SK-N-MC (cell line): ENCODE data around the gene IGF2BP1.

Experiments used
- DNase-seq: peaks from one replicate; pipeline ENCODE4 v3.0.0-alpha.2; 2011; ENCODE audit warnings: low read depth, low spot score
- H3K27ac ChIP-seq: fragments of 200-600 bp; sonication (generic); 2 replicates; pipeline ENCODE4 v1.5.1; 2016; ENCODE audit warnings: mixed run types
- H3K36me3 ChIP-seq: fragments of 200-600 bp; sonication (generic); 2 replicates; pipeline ENCODE4 v1.6.1; 2017; ENCODE audit warnings: antibody characterized with exemption, low read length, mixed read lengths; ENCODE audit not compliant: insufficient read depth
- H3K4me3 ChIP-seq: fragments of 200-600 bp; sonication (generic); 2 replicates; pipeline ENCODE4 v1.5.1; 2016
- H3K9ac ChIP-seq: fragments of 200-600 bp; sonication (generic); 2 replicates; pipeline ENCODE4 v1.8.0; 2017; ENCODE audit warnings: mixed run types, mixed read lengths; ENCODE audit not compliant: insufficient read length
- H3K9me3 ChIP-seq: fragments of 200-600 bp; sonication (generic); 2 replicates; pipeline ENCODE4 v1.6.1; 2017; ENCODE audit warnings: low read depth, mild to moderate bottlenecking, antibody characterized with exemption, low read length, moderate library complexity, mixed read lengths
- EZH2 ChIP-seq: fragments of 200-600 bp; sonication (generic); IDR thresholded peaks from one replicate; pipeline ENCODE4 v1.6.1; 2017; ENCODE audit warnings: antibody characterized with exemption
- FOXP2 ChIP-seq: optimal IDR thresholded peaks from 2 replicates; pipeline ENCODE3; 2011; ENCODE audit warnings: mild to moderate bottlenecking, moderate library complexity; ENCODE audit not compliant: insufficient read depth; ENCODE audit errors: extremely low read length, control extremely low read depth
- POLR2AphosphoS5 ChIP-seq: IDR thresholded peaks from 2 replicates; pipeline ENCODE4 v1.6.1; 2012; ENCODE audit warnings: mild to moderate bottlenecking, low read depth, low read length, borderline replicate concordance

Gene IGF2BP1

GRCh38 chr17:48993305-48993704 is 3.9 kb upstream of the IGF2BP1 start:
- Histone ChIP-seq H3K27ac (peak overlapping the region; percentile 100), H3K36me3 (no peaks in the 10 kb centered on the region), H3K4me3 (peak overlapping the region; percentile 98), H3K9ac (peak overlapping the region; percentile 100), H3K9me3 (no peaks in the 10 kb centered on the region)
- TF ChIP-seq FOXP2 (no peak), EZH2 (no peak)
- no peak for DNase-seq

GRCh38 chr17:48993951-48994350 is 3.2 kb upstream of the IGF2BP1 start:
- Histone ChIP-seq H3K9ac (peak overlapping the region; percentile 100), H3K9me3 (no peaks in the 10 kb centered on the region), H3K27ac (peak overlapping the region; percentile 100), H3K4me3 (peak overlapping the region; percentile 98), H3K36me3 (peaks cover 5% of the 10 kb centered on the region; the same call in 1 of the 2 replicates)
- TF ChIP-seq FOXP2 (no peak), EZH2 (no peak), POLR2AphosphoS5 (no peak)
- DNase-seq: no peak

- Histone ChIP-seq H3K9ac (peak overlapping the region; percentile 100), H3K4me3 (peak overlapping the region; percentile 98)
- no peak for DNase-seq
Measured at GRCh38 chr17:48994549-48995303, 2.5 kb upstream of the IGF2BP1 start.

GRCh38 chr17:48995304-48995973 is 1.7 kb upstream of the IGF2BP1 start:
- peak overlapping the region; percentile 98 for H3K4me3 ChIP-seq
- H3K9ac ChIP-seq: peak overlapping the region; percentile 100
- peaks cover 19% of the 10 kb centered on the region for H3K36me3 ChIP-seq
- no peaks in the 10 kb centered on the region for H3K9me3 ChIP-seq
- TF ChIP-seq EZH2 (no peak), POLR2AphosphoS5 (peak; percentile 74), FOXP2 (no peak)
- H3K27ac ChIP-seq: peak overlapping the region; percentile 100
- DNase-seq: no peak

More at GRCh38 chr17:48994549-48995303, 2.5 kb upstream of the IGF2BP1 start:
- H3K9me3 ChIP-seq: no peaks in the 10 kb centered on the region
- H3K36me3 ChIP-seq: peaks cover 12% of the 10 kb centered on the region
- peak overlapping the region; percentile 100 for H3K27ac ChIP-seq
- TF ChIP-seq EZH2 (no peak), POLR2AphosphoS5 (no peak), FOXP2 (no peak)

- TF ChIP-seq FOXP2 (peak; percentile 60), POLR2AphosphoS5 (peak; percentile 74), EZH2 (no peak)
- Histone ChIP-seq H3K9ac (peak overlapping the region; percentile 100), H3K9me3 (no peaks in the 10 kb centered on the region), H3K27ac (peak overlapping the region; percentile 100), H3K4me3 (peak overlapping the region; percentile 98), H3K36me3 (peaks cover 26% of the 10 kb centered on the region)
- no peak for DNase-seq
Measured at GRCh38 chr17:48995974-48996721, 1.0 kb upstream of the IGF2BP1 start.

GRCh38 chr17:48996722-48997102 is 473 bp upstream of the IGF2BP1 start:
- Histone ChIP-seq H3K4me3 (peak overlapping the region; percentile 98), H3K36me3 (peaks cover 32% of the 10 kb centered on the region), H3K9ac (peak overlapping the region; percentile 100), H3K9me3 (no peaks in the 10 kb centered on the region), H3K27ac (peak overlapping the region; percentile 100)
- DNase-seq: no peak
- no peak for TF ChIP-seq POLR2AphosphoS5
- TF ChIP-seq EZH2: no peak
- no peak for TF ChIP-seq FOXP2

- TF ChIP-seq EZH2 (no peak), POLR2AphosphoS5 (no peak; the same call in 1 of the 2 replicates), FOXP2 (no peak)
- no peak for DNase-seq
- Histone ChIP-seq H3K4me3 (peak overlapping the region; percentile 98), H3K9ac (peak overlapping the region; percentile 100), H3K27ac (peak overlapping the region; percentile 100), H3K36me3 (peaks cover 44% of the 10 kb centered on the region), H3K9me3 (no peaks in the 10 kb centered on the region)
Measured at GRCh38 chr17:48997827-48998586, 822 bp downstream of the IGF2BP1 start.
